ENCODE measurements around the gene EPC1. TPM values are rescaled to one million over a fixed set of nuclear protein-coding genes. Genes with fewer than 3 reads are reported as not detected.

Gene EPC1
- total RNA-seq, 1 experiment from 2014 or later = 36.6 TPM

GRCh38 chr10:32317795-32318357 lies 29.1 kb downstream of the EPC1 start:
- ChIA-PET CTCF (no interaction called here), POLR2A (no interaction called here)
- H3K27me3 ChIP-seq (replicated peaks; ENCODE audit: control insufficient read depth, insufficient read depth, low read length) = no peaks in the 10 kb centered on the region
- Mint-ChIP-seq H3K4me3 (ENCODE audit: unreplicated experiment) (no peak overlapping the region), H3K4me1 (ENCODE audit: low read depth, unreplicated experiment) (peaks cover 15% of the 10 kb centered on the region), H3K27me3 (ENCODE audit: insufficient read depth, unreplicated experiment) (no peaks in the 10 kb centered on the region), H3K27ac (ENCODE audit: unreplicated experiment) (no peak overlapping the region), H3K36me3 (ENCODE audit: insufficient read depth, unreplicated experiment) (peaks cover 20% of the 10 kb centered on the region), H3K9me3 (ENCODE audit: unreplicated experiment) (no peaks in the 10 kb centered on the region)
- BruUV-seq (replicated peaks) = no TSS peak
- no peaks in the 10 kb centered on the region for H3K4me1 ChIP-seq
- no peaks in the 10 kb centered on the region for H3K9me3 ChIP-seq
- peaks cover 1% of the 10 kb centered on the region; the same call in 1 of the 2 replicates for H3K36me3 ChIP-seq (ENCODE audit: control insufficient read depth, insufficient read depth, low read length)
- intact Hi-C loops (cut with micrococcal nuclease; ENCODE audit: unreplicated experiment) = no loop called here
- DNase-seq = no peak
- H3K4me3 ChIP-seq (ENCODE audit: low read depth, low read length) = no peak overlapping the region
- TF ChIP-seq, protein P1, sequence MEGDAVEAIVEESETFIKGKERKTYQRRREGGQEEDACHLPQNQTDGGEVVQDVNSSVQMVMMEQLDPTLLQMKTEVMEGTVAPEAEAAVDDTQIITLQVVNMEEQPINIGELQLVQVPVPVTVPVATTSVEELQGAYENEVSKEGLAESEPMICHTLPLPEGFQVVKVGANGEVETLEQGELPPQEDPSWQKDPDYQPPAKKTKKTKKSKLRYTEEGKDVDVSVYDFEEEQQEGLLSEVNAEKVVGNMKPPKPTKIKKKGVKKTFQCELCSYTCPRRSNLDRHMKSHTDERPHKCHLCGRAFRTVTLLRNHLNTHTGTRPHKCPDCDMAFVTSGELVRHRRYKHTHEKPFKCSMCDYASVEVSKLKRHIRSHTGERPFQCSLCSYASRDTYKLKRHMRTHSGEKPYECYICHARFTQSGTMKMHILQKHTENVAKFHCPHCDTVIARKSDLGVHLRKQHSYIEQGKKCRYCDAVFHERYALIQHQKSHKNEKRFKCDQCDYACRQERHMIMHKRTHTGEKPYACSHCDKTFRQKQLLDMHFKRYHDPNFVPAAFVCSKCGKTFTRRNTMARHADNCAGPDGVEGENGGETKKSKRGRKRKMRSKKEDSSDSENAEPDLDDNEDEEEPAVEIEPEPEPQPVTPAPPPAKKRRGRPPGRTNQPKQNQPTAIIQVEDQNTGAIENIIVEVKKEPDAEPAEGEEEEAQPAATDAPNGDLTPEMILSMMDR (IDR thresholded peaks at IDR 0.05; ENCODE audit: insufficient read depth in 1 of 2, low read depth in 1 of 2, low read length in 1 of 2, severe bottlenecking in 1 of 2, unreplicated experiment in 1 of 2) = no peak

DNA sequence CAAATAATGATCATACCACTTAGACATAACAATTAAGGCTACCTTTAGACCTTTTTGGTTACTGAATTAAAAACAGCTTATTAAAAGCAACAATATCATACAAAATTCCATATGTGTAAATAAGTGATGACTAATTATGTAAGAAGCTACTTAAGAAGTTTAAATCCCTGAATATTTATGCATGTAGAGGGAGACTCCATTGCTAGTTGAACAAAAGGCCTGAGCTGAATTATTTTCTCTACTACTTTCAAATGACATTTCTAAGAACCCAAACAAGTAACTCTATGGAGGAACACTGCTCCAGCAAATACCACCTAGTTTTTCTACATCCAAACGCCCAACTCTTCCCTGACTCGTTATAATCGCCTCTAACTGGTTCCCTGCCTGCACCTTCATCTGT lies 31.5 kb downstream of the EPC1 start:
- H3K4me1 Mint-ChIP-seq (ENCODE audit: low read depth, unreplicated experiment) = peaks cover 15% of the 10 kb centered on the region
- H3K27ac Mint-ChIP-seq (ENCODE audit: unreplicated experiment) = no peak overlapping the region
- no peaks in the 10 kb centered on the region for H3K9me3 Mint-ChIP-seq (ENCODE audit: unreplicated experiment)
- H3K4me3 ChIP-seq (ENCODE audit: low read depth, low read length) = no peak overlapping the region
- H3K36me3 Mint-ChIP-seq (ENCODE audit: insufficient read depth, unreplicated experiment) = peaks cover 5% of the 10 kb centered on the region
- no peaks in the 10 kb centered on the region for H3K36me3 ChIP-seq (ENCODE audit: control insufficient read depth, insufficient read depth, low read length)
- POLR2A ChIA-PET = no interaction called here
- H3K4me3 Mint-ChIP-seq (ENCODE audit: unreplicated experiment) = no peak overlapping the region
- intact Hi-C loops (cut with micrococcal nuclease; ENCODE audit: unreplicated experiment) = no loop called here
- CTCF ChIA-PET = no interaction called here
- H3K27me3 ChIP-seq (replicated peaks; ENCODE audit: control insufficient read depth, insufficient read depth, low read length) = no peaks in the 10 kb centered on the region
- DNase-seq = no peak
- no TSS peak for BruUV-seq (replicated peaks)
- H3K27me3 Mint-ChIP-seq (ENCODE audit: insufficient read depth, unreplicated experiment) = no peaks in the 10 kb centered on the region
- TF ChIP-seq, protein P1 (IDR thresholded peaks at IDR 0.05; ENCODE audit: insufficient read depth in 1 of 2, low read depth in 1 of 2, low read length in 1 of 2, severe bottlenecking in 1 of 2, unreplicated experiment in 1 of 2) = no peak
- H3K9me3 ChIP-seq = no peaks in the 10 kb centered on the region
- no peaks in the 10 kb centered on the region for H3K4me1 ChIP-seq

DNA sequence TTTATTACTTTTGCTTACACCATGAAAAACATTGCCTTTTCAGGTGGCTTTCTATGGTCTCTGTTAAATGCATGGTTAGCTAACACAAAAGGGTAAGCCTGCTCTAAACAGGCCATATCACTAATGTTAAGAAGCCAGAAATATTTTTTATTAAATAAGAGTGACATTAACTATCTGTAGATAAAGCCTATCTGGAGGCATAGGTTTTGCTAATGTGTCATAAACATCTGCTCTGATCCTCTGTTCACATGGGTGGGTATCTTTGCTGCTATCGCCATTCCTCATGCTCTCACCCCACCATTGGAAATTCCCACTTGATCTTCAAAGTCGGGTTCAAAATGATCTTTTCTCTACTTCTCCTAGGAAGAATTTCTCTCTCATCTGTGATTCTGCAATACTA lies 32.4 kb downstream of the EPC1 start:
- POLR2A ChIA-PET = no interaction called here

More for the DNA sequence above, 32.4 kb downstream of the EPC1 start:
- intact Hi-C loops (cut with micrococcal nuclease; ENCODE audit: unreplicated experiment) = no loop called here
- H3K4me1 ChIP-seq = no peaks in the 10 kb centered on the region
- H3K4me3 ChIP-seq (ENCODE audit: low read depth, low read length) = no peak overlapping the region
- no peaks in the 10 kb centered on the region for H3K27me3 ChIP-seq (replicated peaks; ENCODE audit: control insufficient read depth, insufficient read depth, low read length)
- CTCF ChIA-PET = no interaction called here
- peaks cover 5% of the 10 kb centered on the region for H3K36me3 Mint-ChIP-seq (ENCODE audit: insufficient read depth, unreplicated experiment)
- no peaks in the 10 kb centered on the region for H3K36me3 ChIP-seq (ENCODE audit: control insufficient read depth, insufficient read depth, low read length)
- TF ChIP-seq, protein P1 (IDR thresholded peaks at IDR 0.05; ENCODE audit: insufficient read depth in 1 of 2, low read depth in 1 of 2, low read length in 1 of 2, severe bottlenecking in 1 of 2, unreplicated experiment in 1 of 2) = no peak
- H3K9me3 ChIP-seq = no peaks in the 10 kb centered on the region
- H3K27me3 Mint-ChIP-seq (ENCODE audit: insufficient read depth, unreplicated experiment) = no peaks in the 10 kb centered on the region
- H3K9me3 Mint-ChIP-seq (ENCODE audit: unreplicated experiment) = no peaks in the 10 kb centered on the region
- H3K4me1 Mint-ChIP-seq (ENCODE audit: low read depth, unreplicated experiment) = peaks cover 15% of the 10 kb centered on the region
- no peak overlapping the region for H3K4me3 Mint-ChIP-seq (ENCODE audit: unreplicated experiment)
- DNase-seq = no peak
- H3K27ac Mint-ChIP-seq (ENCODE audit: unreplicated experiment) = no peak overlapping the region
- no TSS peak for BruUV-seq (replicated peaks)
